ENCODE data around the gene CSNK1D. TPM values are rescaled to one million over a fixed set of nuclear protein-coding genes. Genes with fewer than 3 reads are reported as not detected.

Gene CSNK1D
- total RNA-seq, 1 donor from 2014 or later: 41.5 TPM

DNA sequence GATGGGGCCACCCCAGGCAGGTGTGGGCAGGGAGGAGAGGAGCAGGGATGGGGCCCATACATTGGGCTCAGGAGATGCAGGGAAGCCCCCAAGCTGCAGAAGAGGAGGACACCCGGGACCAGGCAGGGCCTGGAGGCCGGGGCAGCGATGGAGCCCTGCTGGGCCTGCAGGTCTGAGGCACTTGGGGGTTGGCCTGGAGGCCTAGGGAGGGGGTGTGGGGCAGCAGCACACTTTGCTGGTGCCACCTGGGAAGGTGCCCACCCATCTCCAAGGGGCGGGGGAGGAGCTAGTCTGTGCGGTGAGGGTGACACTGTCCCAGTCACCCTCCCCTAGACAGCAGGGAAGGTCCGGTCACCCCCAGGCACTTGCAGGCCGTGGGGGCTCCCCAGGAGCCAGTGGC lies 54.4 kb downstream of the CSNK1D start:
- DNase-seq (ENCODE audit: low spot score): no peak
- H3K4me2 ChIP-seq: no peak overlapping the region
- TF ChIP-seq, protein P1, sequence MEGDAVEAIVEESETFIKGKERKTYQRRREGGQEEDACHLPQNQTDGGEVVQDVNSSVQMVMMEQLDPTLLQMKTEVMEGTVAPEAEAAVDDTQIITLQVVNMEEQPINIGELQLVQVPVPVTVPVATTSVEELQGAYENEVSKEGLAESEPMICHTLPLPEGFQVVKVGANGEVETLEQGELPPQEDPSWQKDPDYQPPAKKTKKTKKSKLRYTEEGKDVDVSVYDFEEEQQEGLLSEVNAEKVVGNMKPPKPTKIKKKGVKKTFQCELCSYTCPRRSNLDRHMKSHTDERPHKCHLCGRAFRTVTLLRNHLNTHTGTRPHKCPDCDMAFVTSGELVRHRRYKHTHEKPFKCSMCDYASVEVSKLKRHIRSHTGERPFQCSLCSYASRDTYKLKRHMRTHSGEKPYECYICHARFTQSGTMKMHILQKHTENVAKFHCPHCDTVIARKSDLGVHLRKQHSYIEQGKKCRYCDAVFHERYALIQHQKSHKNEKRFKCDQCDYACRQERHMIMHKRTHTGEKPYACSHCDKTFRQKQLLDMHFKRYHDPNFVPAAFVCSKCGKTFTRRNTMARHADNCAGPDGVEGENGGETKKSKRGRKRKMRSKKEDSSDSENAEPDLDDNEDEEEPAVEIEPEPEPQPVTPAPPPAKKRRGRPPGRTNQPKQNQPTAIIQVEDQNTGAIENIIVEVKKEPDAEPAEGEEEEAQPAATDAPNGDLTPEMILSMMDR (IDR thresholded peaks at IDR 0.05): no peak
- no peak for TF ChIP-seq EZH2phosphoT487 (IDR thresholded peaks at IDR 0.05)
- TF ChIP-seq EZH2 (IDR thresholded peaks at IDR 0.05): no peak
- H3K4me1 Mint-ChIP-seq: peaks cover 2% of the 10 kb centered on the region
- peak overlapping the region; percentile 72 for H3K27ac Mint-ChIP-seq
- no peaks in the 10 kb centered on the region for H3K9me3 ChIP-seq (ENCODE audit: low read depth)
- H3K4me3 ChIP-seq: no peak overlapping the region
- no peaks in the 10 kb centered on the region for H3K36me3 ChIP-seq
- no peaks in the 10 kb centered on the region for H3K36me3 Mint-ChIP-seq
- H3K4me1 ChIP-seq: no peaks in the 10 kb centered on the region
- peaks cover 34% of the 10 kb centered on the region for H3K27me3 ChIP-seq
- no peaks in the 10 kb centered on the region for H3K79me2 ChIP-seq (ENCODE audit: low read depth)
- H3K27ac ChIP-seq: no peak overlapping the region
- no peak overlapping the region for H3K9ac ChIP-seq
- no peak overlapping the region for H3K4me3 Mint-ChIP-seq
- H3F3A ChIP-seq (ENCODE audit: low read depth): peaks cover 6% of the 10 kb centered on the region
- H2AFZ ChIP-seq (replicated peaks): no peak overlapping the region
- H3K27me3 Mint-ChIP-seq (ENCODE audit: insufficient read depth, low read depth): peaks cover 8% of the 10 kb centered on the region
- H3K9me3 Mint-ChIP-seq: peaks cover 4% of the 10 kb centered on the region
- no peaks in the 10 kb centered on the region for H4K20me1 ChIP-seq (ENCODE audit: low read depth)

DNA sequence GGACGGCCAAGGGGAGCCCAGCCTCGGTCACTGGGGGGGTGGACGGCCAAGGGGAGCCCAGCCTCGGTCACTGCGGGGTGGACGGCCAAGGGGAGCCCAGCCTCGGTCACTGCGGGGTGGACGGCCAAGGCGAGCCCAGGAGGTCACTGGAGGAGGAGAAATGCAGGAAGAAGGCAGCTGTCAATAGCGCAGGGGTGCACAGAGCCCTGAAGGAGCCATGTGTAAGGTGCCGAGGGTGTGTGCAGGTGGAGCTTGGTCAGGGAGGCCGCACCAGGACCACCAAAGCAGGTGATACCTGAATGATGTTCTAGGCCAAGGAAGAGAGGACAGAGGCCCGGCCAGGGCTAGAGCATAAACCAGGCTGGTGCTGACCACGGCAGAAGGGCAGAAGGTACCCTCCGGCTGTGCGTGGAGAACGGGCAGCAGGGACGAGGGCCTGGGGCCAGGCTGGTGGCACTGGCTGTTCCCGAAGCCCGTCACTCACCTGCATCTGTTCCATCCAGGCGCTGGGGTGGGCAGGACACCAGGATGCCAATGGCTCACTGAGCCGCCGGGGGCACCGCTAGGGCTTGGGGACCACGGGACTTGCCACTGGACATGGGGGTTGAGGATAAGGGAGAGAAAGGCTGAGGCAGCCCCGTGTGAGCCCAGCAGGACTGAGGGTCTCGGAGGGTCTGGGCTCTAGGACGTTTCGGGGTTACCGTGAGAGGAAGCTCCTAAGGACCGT lies 55.0 kb downstream of the CSNK1D start:
- H3K9me3 ChIP-seq (ENCODE audit: low read depth): no peaks in the 10 kb centered on the region
- DNase-seq (ENCODE audit: low spot score): no peak
- Mint-ChIP-seq H3K4me1 (peaks cover 4% of the 10 kb centered on the region), H3K27ac (peak overlapping the region; percentile 72), H3K27me3 (ENCODE audit: insufficient read depth, low read depth) (peaks cover 4% of the 10 kb centered on the region), H3K36me3 (no peaks in the 10 kb centered on the region), H3K4me3 (no peak overlapping the region), H3K9me3 (peaks cover 1% of the 10 kb centered on the region)
- H3K4me1 ChIP-seq: no peaks in the 10 kb centered on the region
- H3K79me2 ChIP-seq (ENCODE audit: low read depth): no peaks in the 10 kb centered on the region
- no peak overlapping the region for H3K27ac ChIP-seq
- H4K20me1 ChIP-seq (ENCODE audit: low read depth): no peaks in the 10 kb centered on the region
- TF ChIP-seq, protein P1 (IDR thresholded peaks at IDR 0.05): no peak
- no peak for TF ChIP-seq EZH2 (IDR thresholded peaks at IDR 0.05)
- TF ChIP-seq EZH2phosphoT487 (IDR thresholded peaks at IDR 0.05): no peak
- peaks cover 6% of the 10 kb centered on the region for H3F3A ChIP-seq (ENCODE audit: low read depth)
- peaks cover 38% of the 10 kb centered on the region for H3K27me3 ChIP-seq
- no peak overlapping the region for H3K9ac ChIP-seq
- H3K36me3 ChIP-seq: no peaks in the 10 kb centered on the region
- H2AFZ ChIP-seq (replicated peaks): no peak overlapping the region
- no peak overlapping the region for H3K4me3 ChIP-seq
- no peak overlapping the region for H3K4me2 ChIP-seq

DNA sequence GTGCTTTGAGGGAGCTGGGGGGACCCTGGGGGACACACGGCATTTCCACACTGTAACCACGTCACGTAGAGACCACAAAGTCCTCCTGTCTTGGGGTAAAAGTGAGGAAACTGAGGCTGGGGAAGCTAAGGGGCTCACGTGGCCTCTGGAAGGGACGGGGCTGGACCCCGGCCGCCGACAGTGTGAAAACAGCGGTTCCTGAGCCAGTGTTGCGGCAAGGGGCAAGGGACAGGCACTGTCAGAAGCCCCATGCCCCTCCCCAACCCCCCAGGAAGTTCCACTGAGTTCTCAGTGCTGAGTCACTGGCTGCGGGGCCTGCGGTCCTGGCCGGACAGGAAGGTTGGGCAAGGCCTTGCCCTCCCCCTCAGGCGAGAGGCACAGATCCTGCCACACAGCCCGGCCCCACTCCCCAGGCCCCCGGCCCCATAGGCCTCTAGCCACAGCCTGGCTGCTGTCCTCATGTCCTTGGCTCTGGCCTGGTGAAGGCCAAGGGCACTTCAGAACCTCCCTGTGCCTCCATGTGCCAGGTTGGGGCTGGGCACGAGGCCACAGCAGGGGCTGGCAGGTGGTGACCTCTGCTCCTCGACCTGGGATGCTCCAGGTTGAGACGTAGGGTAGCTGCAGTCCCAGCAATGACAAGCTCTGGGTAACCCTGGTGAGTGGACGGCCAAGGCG lies 55.8 kb downstream of the CSNK1D start:
- Histone ChIP-seq H3K4me1 (no peaks in the 10 kb centered on the region), H3K79me2 (ENCODE audit: low read depth) (no peaks in the 10 kb centered on the region), H2AFZ (replicated peaks) (no peak overlapping the region), H3K27me3 (peaks cover 37% of the 10 kb centered on the region), H3F3A (ENCODE audit: low read depth) (peaks cover 13% of the 10 kb centered on the region), H4K20me1 (ENCODE audit: low read depth) (no peaks in the 10 kb centered on the region), H3K36me3 (no peaks in the 10 kb centered on the region), H3K4me2 (no peak overlapping the region), H3K9ac (no peak overlapping the region), H3K9me3 (ENCODE audit: low read depth) (no peaks in the 10 kb centered on the region), H3K4me3 (no peak overlapping the region), H3K27ac (no peak overlapping the region)
- Mint-ChIP-seq H3K4me3 (no peak overlapping the region), H3K27me3 (ENCODE audit: insufficient read depth, low read depth) (peaks cover 4% of the 10 kb centered on the region), H3K4me1 (peaks cover 5% of the 10 kb centered on the region), H3K9me3 (peaks cover 1% of the 10 kb centered on the region), H3K27ac (no peak overlapping the region), H3K36me3 (no peaks in the 10 kb centered on the region)
- DNase-seq (ENCODE audit: low spot score): no peak
- TF ChIP-seq EZH2phosphoT487 (IDR thresholded peaks at IDR 0.05) (no peak), EZH2 (IDR thresholded peaks at IDR 0.05) (no peak)
- TF ChIP-seq, protein P1 (IDR thresholded peaks at IDR 0.05): no peak
